GM11168 (cell line): ENCODE results near the gene PDPN.

ENCODE experiments used
- in situ Hi-C: fragments of 300-500 bp; cut with MboI; formaldehyde crosslinking; loops from one replicate; pipeline ENCODE4 v1.12.0; 2022; ENCODE audit warnings: low sequenced_read_pairs; ENCODE audit not compliant: unreplicated experiment

The PDPN gene

DNA sequence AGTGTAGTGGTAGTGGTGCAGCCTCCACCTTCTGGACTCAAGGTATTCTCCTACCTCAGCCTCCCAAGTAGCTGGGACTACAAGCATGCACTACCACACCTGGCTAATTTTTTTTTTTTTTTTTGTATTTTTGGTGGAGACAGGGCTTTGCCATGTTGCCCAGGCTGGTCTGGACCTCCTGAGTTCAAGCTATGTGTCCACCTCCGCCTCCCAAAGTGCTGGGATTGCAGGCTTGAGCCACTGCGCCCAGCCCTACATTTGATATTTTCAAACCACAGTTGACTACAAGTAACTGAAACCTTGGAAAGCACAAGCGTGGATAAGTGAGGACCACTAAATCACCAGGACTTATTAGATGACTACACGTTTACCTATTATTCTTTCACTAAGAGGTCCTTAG is 10.0 kb upstream of the PDPN start:
- in situ Hi-C loops, result no loop called here

GRCh38 chr1:13576926-13577325 is 6.7 kb upstream of the PDPN start:
- in situ Hi-C loops, result no loop called here

GRCh38 chr1:13577846-13578245 is 5.8 kb upstream of the PDPN start:
- in situ Hi-C loops, result no loop called here

DNA sequence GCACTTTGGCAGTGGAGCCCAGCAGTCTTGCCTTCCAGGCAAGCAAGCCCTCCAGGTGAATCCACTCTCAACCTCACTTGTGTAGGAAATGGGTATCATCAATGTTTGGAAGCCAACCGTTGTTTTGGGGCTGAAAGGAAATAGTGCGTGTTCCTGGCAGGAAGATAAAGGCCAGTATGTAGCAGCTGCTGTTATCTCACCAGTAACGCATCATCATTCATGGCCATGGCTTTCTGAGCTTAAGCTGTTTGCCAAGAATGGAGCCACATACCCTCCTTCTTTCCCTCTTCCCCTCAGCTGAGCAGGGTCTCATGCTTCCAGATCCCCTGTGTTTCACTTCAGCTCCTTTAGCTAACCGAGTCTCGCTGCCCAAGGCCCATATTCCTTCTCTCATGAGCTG is 2.2 kb upstream of the PDPN start:
- in situ Hi-C loops, result no loop called here

GRCh38 chr1:13582713-13583443 is 754 bp upstream of the PDPN start:
- in situ Hi-C loops, result no loop called here

DNA sequence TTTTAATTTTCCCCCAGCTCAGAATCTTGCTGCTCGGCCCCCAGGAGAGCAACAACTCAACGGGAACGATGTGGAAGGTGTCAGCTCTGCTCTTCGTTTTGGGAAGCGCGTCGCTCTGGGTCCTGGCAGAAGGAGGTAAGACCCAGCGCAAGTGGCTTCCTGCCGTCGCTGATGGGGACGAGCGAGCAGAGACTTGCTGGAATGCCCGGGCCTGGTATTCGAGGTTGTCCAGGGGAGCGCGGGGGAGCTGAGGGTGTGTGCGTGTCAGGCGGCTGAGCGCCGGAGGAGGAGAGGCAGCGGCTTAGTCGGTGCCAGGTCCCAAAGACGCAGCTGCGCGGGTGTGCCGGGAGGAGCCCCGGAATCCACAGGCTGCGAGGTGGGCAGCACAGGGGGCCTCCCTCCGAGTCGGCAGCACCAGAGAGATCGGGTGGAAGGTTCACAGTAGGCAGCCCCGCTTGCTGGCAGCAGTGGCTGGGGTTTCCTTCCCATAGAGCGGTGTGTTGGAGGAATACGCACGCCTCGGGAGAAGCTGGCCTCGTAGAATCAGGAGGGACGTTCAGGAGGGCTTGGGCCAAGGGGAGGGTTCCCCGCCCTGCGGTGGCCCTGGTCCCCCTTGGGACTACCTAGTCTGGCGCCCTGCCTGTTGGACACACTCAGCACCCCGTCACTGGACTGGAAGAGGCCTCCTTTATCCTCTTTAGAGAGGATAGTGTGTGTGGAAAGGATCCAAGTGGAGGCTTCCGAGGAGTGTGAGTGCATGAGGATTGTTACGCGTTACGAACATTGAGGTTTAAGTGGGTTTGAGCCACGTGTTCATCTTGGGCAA is 547 bp downstream of the PDPN start:
- in situ Hi-C loops, result no loop called here

DNA sequence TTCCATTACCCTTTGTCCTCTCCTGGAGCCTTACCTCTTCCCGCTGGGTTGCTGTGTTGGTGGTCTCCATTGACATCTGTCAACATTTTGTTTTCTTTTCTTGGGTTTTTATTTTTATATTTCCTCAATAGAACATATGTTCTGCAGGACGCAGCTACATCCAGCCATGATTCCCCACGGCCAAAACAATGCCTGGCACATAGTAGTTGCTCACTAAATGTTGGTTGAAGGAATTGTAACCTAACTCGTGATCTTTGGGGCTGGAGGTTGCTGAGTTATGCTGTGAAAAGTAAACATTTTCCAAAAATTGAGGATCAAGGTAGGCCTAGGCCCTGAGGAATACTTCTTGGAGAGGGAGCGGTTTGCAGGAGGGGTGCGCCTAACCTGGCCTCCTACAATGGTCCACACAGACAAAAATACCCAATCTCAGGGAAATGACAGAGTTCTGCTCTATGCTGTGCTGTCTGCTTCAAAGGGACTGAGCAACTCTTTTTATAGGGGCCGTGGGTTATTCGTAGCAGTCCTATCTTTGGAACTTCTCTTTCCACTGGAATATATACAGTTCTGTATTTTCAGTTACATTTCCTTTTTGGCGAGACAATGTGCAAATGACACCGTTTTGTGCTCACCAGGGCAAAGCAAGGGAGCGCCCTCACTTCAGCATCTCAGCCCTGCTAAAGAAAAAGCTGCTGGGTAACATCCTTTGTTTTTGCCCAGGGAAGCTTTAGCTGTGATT is 1.4 kb downstream of the PDPN start:
- in situ Hi-C loops, result no loop called here

DNA sequence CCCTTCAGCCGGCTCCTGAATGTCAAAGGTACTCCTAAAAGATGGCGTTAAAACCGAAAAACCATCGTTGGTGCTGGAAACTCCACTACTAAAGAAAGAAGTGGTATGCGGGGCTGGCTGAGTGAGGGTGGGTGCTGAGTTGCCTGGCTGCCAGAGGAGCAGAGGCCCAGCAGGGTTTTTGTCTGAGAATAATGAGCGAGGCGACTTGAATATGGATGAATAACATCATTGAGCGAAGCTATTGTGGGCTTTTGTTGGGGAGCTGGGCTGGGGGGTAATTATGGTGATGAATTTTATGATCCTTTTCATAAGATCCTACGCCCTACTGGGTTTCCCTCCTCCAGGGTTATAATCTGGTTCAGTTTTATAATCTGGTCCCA is 2.0 kb downstream of the PDPN start:
- in situ Hi-C loops, result no loop called here

DNA sequence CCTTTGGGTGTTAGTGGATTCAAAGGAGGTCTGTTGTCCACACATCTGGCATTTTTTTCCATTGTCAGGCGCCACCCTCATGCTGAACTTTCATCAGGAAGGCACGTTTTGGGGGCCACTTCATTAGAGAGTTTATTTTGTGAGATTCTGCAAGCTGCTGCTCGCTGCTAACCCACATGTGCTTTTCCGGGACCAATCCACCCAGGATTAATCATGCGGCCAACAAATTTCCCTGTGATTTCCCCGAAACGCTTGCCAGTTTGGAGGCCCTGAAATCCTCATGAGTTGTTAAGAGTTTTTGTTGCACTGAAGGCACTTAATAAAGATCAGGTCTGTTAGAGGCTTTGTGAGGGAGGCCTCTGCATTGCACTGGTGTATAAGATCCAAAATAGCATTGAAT is 2.4 kb downstream of the PDPN start:
- in situ Hi-C loops, result no loop called here

DNA sequence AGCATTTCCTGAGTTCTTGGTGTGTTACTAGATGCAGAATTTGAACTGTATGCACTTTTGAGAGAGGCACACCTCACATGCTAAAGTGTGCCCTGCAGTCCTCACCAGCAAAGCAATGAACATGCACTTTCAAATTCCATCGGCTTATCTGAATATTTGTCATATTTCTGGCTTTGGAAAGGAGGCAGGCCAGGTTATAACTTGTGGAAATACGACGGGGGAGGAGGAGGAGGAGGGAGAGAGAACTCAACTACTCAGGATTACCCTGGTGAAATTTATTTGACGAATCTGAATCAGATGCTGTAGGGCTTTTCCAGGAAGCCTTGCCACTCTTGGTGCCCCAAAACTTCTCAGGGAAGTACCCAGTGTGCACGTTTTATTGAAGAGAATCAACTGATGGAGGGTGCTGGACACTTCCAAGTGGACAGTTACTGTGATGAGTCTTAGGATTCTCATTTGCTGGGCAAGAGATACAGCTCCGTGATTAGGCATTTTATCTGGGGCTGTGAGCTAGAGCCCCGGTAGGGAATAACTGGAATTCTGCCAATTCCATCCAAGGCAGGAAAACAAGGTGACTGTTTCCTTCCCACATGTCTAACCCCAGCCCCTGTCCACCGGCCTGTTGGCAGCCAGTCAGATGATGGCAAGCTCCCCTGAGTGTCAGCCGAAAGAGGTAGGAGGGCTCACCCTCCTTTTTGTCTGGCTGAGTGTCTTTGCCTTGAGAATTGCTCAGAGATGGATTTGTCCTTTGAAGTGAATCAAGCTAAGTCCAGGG is 3.8 kb downstream of the PDPN start:
- in situ Hi-C loops, result no loop called here

GRCh38 chr1:13588946-13589796 is 5.5 kb downstream of the PDPN start:
- in situ Hi-C loops, result no loop called here

GRCh38 chr1:13590486-13590885 is 6.9 kb downstream of the PDPN start:
- in situ Hi-C loops, result no loop called here

DNA sequence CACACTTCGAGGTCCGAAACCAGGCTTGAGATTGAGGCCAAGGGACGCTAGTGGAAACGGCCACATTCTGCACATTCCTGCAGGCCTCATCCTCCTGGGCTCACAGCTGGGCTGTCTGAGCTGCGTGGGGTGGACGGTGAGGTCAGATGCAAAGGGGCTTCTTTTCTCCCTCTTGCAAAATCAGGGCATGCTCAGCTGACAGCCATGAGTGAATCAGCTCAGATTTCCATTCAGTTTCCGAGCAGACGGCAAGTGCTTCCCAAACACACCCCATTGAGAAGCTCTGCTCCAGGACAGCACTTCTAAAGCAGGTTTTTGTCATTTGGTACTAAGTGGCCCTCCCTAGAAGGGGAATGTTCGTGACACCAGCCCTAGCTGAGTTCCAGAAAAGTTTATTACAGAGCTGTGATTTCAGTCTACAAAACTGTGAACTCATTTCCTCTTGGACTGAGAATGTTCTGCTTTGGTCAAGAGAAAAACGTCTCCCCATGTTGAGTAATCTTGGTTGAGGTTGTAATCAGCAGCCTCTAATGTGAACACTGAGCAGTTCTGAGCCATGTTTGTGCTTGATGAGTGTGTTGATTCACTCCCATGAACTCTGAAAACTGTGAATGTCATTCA is 10.0 kb downstream of the PDPN start:
- in situ Hi-C loops, result no loop called here

- in situ Hi-C loops, result no loop called here
These were observed 11.8 kb downstream of the PDPN start for GRCh38 chr1:13595411-13595810.

- in situ Hi-C loops, result no loop called here
These were observed 13.5 kb downstream of the PDPN start for GRCh38 chr1:13597166-13597565.

- in situ Hi-C loops, result no loop called here
These were observed 17.3 kb downstream of the PDPN start for GRCh38 chr1:13600762-13601453.

- in situ Hi-C loops, result no loop called here
These were observed 20.5 kb downstream of the PDPN start for GRCh38 chr1:13604176-13604575.

- in situ Hi-C loops, result no loop called here
These were observed 21.1 kb downstream of the PDPN start for GRCh38 chr1:13604721-13605120.
